Ishikawa (cell line): Measurements from ENCODE around the gene OR2J1.

Source experiments
- CEBPB ChIP-seq: IDR thresholded peaks from 2 replicates; pipeline ENCODE4 v1.6.1; 2012
- CREB1 ChIP-seq: IDR thresholded peaks from 2 replicates; pipeline ENCODE4 v1.6.1; 2012; ENCODE audit warnings: low read depth
- EGR1 ChIP-seq: IDR thresholded peaks from 2 replicates; pipeline ENCODE4 v1.6.1; 2012
- EP300 ChIP-seq: IDR thresholded peaks from 2 replicates; pipeline ENCODE4 v1.6.1; 2012; ENCODE audit warnings: borderline replicate concordance
- FOXM1 ChIP-seq: IDR thresholded peaks from 2 replicates; pipeline ENCODE4 v1.6.1; 2012; ENCODE audit warnings: low read depth, borderline replicate concordance
- MAX ChIP-seq: IDR thresholded peaks from 2 replicates; pipeline ENCODE4 v1.6.1; 2012
- NFIC ChIP-seq: IDR thresholded peaks from 2 replicates; pipeline ENCODE4 v1.6.1; 2012
- RAD21 ChIP-seq: IDR thresholded peaks from 2 replicates; pipeline ENCODE4 v1.6.1; 2012; ENCODE audit warnings: low read depth
- REST ChIP-seq: IDR thresholded peaks from 2 replicates; pipeline ENCODE4 v1.6.1; 2012; ENCODE audit warnings: low read depth, mild to moderate bottlenecking
- TAF1 ChIP-seq: IDR thresholded peaks from 2 replicates; pipeline ENCODE4 v1.6.1; 2012; ENCODE audit warnings: low read depth, mild to moderate bottlenecking
- TCF12 ChIP-seq: IDR thresholded peaks from 2 replicates; pipeline ENCODE4 v1.6.1; 2012; ENCODE audit warnings: low read depth
- TEAD4 ChIP-seq: IDR thresholded peaks from 2 replicates; pipeline ENCODE4 v1.6.1; 2012
- USF1 ChIP-seq: IDR thresholded peaks from 2 replicates; pipeline ENCODE4 v1.6.1; 2012
- YY1 ChIP-seq: IDR thresholded peaks from 2 replicates; pipeline ENCODE4 v1.6.1; 2012; ENCODE audit warnings: low read depth
- ZBTB7A ChIP-seq: IDR thresholded peaks from 2 replicates; pipeline ENCODE4 v1.6.1; 2012; ENCODE audit warnings: low read depth

Gene OR2J1

GRCh38 chr6:29082457-29082856 lies 16.8 kb upstream of the OR2J1 start:
- TF ChIP-seq EGR1 (no peak), ZBTB7A (no peak)

GRCh38 chr6:29087213-29087612 lies 12.1 kb upstream of the OR2J1 start, which contains the start of gene OR2B3:
Gene OR2B3, minus strand, starts transcription at chr6:29087313. Its CDS starts 65 bp downstream, at chr6:29087248.
- no peak for TF ChIP-seq EGR1
- TF ChIP-seq MAX, result no peak
- no peak for TF ChIP-seq TAF1
- no peak for TF ChIP-seq REST
- no peak for TF ChIP-seq USF1
- TF ChIP-seq RAD21, result no peak
- TF ChIP-seq CEBPB, result no peak
- no peak for TF ChIP-seq EP300
- TF ChIP-seq TCF12, result no peak
- no peak for TF ChIP-seq ZBTB7A
- TF ChIP-seq NFIC, result no peak
- no peak for TF ChIP-seq FOXM1
- TF ChIP-seq YY1, result no peak
- no peak for TF ChIP-seq CREB1
- TF ChIP-seq TEAD4, result no peak

- no peak for TF ChIP-seq TEAD4
- TF ChIP-seq MAX, result no peak
- TF ChIP-seq YY1, result no peak
- no peak for TF ChIP-seq USF1
- TF ChIP-seq EP300, result no peak
- no peak for TF ChIP-seq ZBTB7A
- TF ChIP-seq TAF1, result no peak
- no peak for TF ChIP-seq RAD21
- no peak for TF ChIP-seq CREB1
- TF ChIP-seq EGR1, result no peak
- no peak for TF ChIP-seq REST
- TF ChIP-seq TCF12, result no peak
- no peak for TF ChIP-seq CEBPB
- no peak for TF ChIP-seq FOXM1
- TF ChIP-seq NFIC, result no peak
These were observed 6.3 kb upstream of the OR2J1 start for GRCh38 chr6:29092957-29093356.

- TF ChIP-seq EP300 (no peak), TCF12 (no peak), TAF1 (no peak), CEBPB (no peak), FOXM1 (no peak), EGR1 (no peak), USF1 (no peak)
These were observed 1.5 kb upstream of the OR2J1 start for GRCh38 chr6:29097803-29098202.

- TF ChIP-seq REST (no peak), CREB1 (no peak), EP300 (no peak), FOXM1 (no peak), NFIC (no peak), YY1 (no peak)
These were observed 8.5 kb downstream of the OR2J1 start, which contains the start of gene OR2J3 for GRCh38 chr6:29107758-29108157. Gene OR2J3, plus strand, starts transcription at chr6:29108058. Its CDS starts 3,833 bp downstream, at chr6:29111891.
